Raji (cell line): ENCODE results near the gene ASIC1.

Experiments used
- POLR2A ChIP-seq: IDR thresholded peaks from 2 replicates; pipeline ENCODE4 v1.6.1; 2011; ENCODE audit warnings: low read depth, low read length, control low read depth; ENCODE audit not compliant: insufficient read depth

Gene ASIC1

GRCh38 chr12:50104417-50105366 is 47.3 kb downstream of the ASIC1 start:
- TF ChIP-seq POLR2A: no peak

GRCh38 chr12:50105913-50106450 is 48.6 kb downstream of the ASIC1 start:
- TF ChIP-seq POLR2A: no peak

GRCh38 chr12:50106907-50107306 is 49.5 kb downstream of the ASIC1 start:
- TF ChIP-seq POLR2A: no peak

GRCh38 chr12:50107416-50108268 is 50.2 kb downstream of the ASIC1 start:
- TF ChIP-seq POLR2A: no peak

DNA sequence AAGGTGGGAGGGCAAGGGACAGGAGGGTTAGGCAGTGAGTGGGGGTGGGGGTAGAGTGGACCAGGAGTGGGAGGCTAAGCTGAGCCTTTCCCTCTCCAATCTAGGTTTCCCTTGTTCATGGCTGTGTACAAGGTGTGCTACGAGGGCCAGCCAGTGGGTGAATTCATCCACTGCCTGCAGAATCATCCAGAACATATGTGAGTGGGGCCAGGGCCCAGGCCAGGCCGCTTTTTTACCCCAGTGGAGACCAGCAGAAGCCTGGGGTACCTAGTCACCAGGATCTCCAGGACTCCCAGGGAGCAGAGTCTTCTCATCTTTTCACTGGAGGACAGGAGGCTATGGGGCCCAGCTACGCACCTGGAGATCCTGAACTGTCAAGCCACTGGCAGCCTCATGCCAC is 51.9 kb downstream of the ASIC1 start:
- TF ChIP-seq POLR2A: no peak

DNA sequence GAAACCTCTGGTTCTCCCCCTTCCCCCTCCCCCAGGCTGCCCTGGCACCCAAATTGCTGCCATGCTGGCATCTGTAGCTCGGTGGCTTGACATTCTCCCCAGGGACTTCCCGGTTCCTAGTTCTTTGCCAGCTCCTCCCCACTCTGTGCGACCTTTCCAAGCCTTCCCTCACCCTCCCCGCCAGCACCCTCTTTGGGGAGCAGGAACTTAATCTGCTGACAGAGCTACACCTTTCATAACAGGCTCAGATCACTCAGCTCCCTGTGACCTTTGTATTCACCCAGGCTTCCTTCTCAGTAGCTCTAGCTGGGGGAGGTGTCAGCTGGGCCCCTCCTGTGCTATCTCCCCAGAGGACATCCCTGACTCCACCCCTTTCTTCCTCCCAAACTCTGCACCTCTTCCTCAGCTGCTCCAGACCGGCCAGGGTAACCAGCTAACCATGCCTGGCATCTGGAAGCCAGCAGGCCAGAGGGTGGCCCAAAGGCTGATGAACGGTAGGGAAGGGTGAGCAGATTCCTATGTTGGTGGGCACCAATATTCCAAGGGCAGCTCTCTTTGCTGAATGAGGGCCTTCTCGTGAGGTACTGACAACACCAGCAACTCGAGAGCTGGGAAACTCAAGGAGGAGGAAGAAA is 52.8 kb downstream of the ASIC1 start:
- TF ChIP-seq POLR2A: no peak

DNA sequence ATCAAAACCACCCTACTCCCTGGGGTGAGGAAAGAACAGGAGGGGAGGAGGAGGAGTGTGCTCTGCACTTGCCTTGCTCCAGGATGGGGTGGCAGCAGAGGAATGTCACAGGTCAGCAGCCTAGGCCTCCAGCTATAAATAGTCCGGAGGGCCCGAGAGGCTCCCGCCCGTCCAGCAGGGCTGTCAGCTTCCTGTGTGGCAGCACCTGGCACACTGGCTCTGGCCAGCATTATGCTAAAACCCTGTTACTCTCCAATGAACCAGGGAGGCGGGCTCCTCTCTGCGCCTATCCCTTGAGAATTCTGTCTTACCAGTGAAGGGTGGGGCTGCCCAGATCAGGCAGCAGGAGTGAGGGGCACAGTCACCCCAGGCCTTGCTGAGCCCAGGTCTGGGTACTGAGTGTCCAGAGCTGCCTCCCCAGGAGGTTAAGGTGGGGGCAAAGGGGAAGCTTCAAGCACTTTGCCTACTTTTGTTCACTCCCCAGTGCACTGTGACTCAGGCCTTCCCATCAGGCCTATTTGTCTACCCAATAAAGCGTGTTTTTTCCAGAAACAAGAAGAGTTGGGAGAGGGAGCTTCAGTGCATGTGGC is 53.5 kb downstream of the ASIC1 start:
- TF ChIP-seq POLR2A: peak; percentile 14; the same call in 1 of the 2 replicates

DNA sequence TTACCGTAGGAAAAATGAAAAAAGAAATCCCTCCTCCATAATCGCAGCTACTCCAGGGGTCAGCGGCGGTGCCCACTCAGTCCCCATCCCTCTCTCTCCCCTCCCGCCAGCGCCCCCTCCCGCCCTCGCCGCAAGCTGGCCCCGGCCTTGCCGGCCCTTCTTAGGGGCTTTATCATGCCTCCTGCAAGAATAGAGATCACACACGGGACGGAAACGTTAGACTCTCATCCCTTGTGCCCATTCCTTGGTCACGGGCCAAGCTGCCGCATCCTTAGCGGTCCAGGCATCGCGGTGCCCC is 53.9 kb downstream of the ASIC1 start:
- no peak for TF ChIP-seq POLR2A

GRCh38 chr12:50111693-50112455 is 54.5 kb downstream of the ASIC1 start, which contains the start of gene COX14:
COX14 (plus strand) TSS chr12:50112236; CDS start chr12:50120044, 7,808 bp downstream.
- peak; percentile 97 for TF ChIP-seq POLR2A

GRCh38 chr12:50112456-50113218 is 55.2 kb downstream of the ASIC1 start:
- TF ChIP-seq POLR2A: no peak

DNA sequence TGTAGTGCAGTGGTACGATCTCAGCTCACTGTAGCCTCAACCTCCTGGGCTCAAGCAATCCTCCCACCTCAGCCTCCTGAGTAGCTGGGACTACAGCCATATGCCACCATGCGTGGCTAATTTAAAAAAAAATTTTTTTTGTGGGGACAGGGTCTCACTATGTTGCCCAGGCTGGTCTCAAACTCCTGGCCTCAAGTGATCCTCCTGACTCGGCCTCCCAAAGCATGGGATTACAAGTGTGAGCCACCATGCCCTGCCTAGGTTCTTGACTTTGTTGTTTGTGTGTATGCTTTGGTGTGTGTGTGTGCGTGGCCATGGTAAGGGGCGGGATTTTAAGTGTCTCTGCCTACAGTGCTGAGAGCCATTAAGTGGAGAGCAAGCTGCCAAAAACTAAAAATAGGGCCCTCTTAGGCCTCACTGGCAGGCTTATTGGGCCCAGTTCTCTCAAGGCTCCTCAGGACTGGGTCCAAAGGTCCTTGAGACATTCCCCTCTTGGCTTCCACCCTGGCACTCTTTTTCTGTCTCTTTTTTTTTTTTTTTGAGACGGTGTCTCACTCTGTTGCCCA is 59.7 kb downstream of the ASIC1 start:
- TF ChIP-seq POLR2A: no peak

DNA sequence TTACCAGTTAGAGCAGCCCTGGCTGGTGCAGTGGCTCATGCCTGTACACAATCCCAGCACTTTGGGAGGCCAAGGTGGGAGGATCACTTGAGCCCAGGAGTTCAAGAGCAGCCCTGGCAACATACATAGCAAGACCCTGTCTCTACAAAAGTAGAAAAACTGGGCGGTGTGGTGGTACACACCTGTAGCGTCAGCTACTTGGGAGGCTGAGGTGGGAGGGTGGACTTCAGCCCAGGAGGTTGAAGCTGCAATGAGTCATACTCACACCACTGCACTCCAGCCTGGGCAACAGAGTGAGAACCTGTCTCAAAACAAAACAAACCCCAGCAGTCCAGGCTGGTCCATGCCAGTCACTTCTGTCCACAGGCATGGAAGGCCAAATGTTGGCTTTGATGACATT is 62.0 kb downstream of the ASIC1 start:
- TF ChIP-seq POLR2A: no peak

DNA sequence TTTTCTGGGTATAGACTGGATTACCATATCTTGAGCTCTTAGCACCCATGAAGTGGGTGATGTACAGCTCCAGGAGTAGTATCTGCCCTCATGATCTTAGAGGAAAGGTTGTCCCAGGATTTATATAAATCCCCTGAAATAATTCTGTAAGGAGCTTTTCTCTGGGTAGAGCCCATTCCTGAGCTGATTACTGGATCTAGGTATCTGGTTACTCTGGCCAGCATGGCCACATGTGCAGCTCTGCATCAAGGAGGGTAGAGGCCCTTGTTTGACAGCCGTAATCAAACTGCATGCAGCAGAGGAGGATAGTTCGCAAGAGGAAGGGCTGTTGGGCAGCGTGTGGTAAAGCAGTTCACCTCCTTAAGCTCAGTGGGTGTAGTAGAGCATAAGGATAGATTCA is 63.1 kb downstream of the ASIC1 start:
- no peak for TF ChIP-seq POLR2A
